ENCODE data around the gene DCBLD1.
A peak's percentile ranks its signal among the peaks of the same experiment; 100 is the strongest.

Gene DCBLD1

GRCh38 chr6:117448011-117448410, 34.5 kb upstream of the DCBLD1 start:
- intact Hi-C loops (cut with DNase I; ENCODE audit: low total_unique reads), result no loop called here
- no peak for TF ChIP-seq CTCF (IDR thresholded peaks at IDR 0.05)
- DNase-seq, result no peak
- H3K4me3 ChIP-seq, result no peak overlapping the region
- H3K4me1 ChIP-seq, result peaks cover 0 to 15% (median 0%) of the 10 kb centered on the region in 4 donors
- H3K9me3 ChIP-seq, result no peaks in the 10 kb centered on the region
- no peak overlapping the region for H3K27ac ChIP-seq
- peaks cover 0 to 2% of the 10 kb centered on the region in 2 donors for H3K27me3 ChIP-seq
- no peaks in the 10 kb centered on the region for H3K36me3 ChIP-seq

GRCh38 chr6:117448732-117449485, 33.6 kb upstream of the DCBLD1 start:
- DNase-seq, result no peak
- intact Hi-C loops (cut with DNase I; ENCODE audit: low total_unique reads), result no loop called here
- H3K4me3 ChIP-seq, result no peak overlapping the region
- H3K27ac ChIP-seq, result no peak overlapping the region
- peaks cover 0 to 15% (median 0%) of the 10 kb centered on the region in 4 donors for H3K4me1 ChIP-seq
- H3K9me3 ChIP-seq, result no peaks in the 10 kb centered on the region
- no peak for TF ChIP-seq CTCF (IDR thresholded peaks at IDR 0.05)
- no peaks in the 10 kb centered on the region for H3K36me3 ChIP-seq
- H3K27me3 ChIP-seq, result peaks cover 0 to 2% of the 10 kb centered on the region in 2 donors

GRCh38 chr6:117449549-117450439, 32.7 kb upstream of the DCBLD1 start:
- H3K9me3 ChIP-seq, result no peaks in the 10 kb centered on the region
- peaks cover 0 to 2% of the 10 kb centered on the region in 2 donors for H3K27me3 ChIP-seq
- no peaks in the 10 kb centered on the region for H3K36me3 ChIP-seq
- no peak overlapping the region for H3K27ac ChIP-seq
- peaks cover 0 to 15% (median 0%) of the 10 kb centered on the region in 4 donors for H3K4me1 ChIP-seq
- DNase-seq, result peak in 1 of 2 donors; percentile 40
- intact Hi-C loops (cut with DNase I; ENCODE audit: low total_unique reads), result no loop called here
- no peak overlapping the region for H3K4me3 ChIP-seq
- TF ChIP-seq CTCF (IDR thresholded peaks at IDR 0.05), result peak; percentile 67 to 70

GRCh38 chr6:117451671-117452070, 30.8 kb upstream of the DCBLD1 start:
- TF ChIP-seq CTCF (IDR thresholded peaks at IDR 0.05), result no peak
- Histone ChIP-seq H3K4me1 (peaks cover 0 to 15% (median 0%) of the 10 kb centered on the region in 4 donors), H3K27me3 (no peaks in the 10 kb centered on the region), H3K4me3 (no peak overlapping the region), H3K9me3 (no peaks in the 10 kb centered on the region), H3K27ac (no peak overlapping the region), H3K36me3 (no peaks in the 10 kb centered on the region)
- no peak for DNase-seq
- intact Hi-C loops (cut with DNase I; ENCODE audit: low total_unique reads), result loop anchor here (1.0 kb wide), 1 partner anchor 105 kb away; no protein-coding TSS in a partner anchor

GRCh38 chr6:117456250-117456649, 26.2 kb upstream of the DCBLD1 start:
- DNase-seq, result no peak
- Histone ChIP-seq H3K4me1 (no peaks in the 10 kb centered on the region), H3K9me3 (no peaks in the 10 kb centered on the region), H3K27ac (no peak overlapping the region), H3K4me3 (no peak overlapping the region), H3K36me3 (no peaks in the 10 kb centered on the region), H3K27me3 (no peaks in the 10 kb centered on the region)
- TF ChIP-seq CTCF (IDR thresholded peaks at IDR 0.05), result no peak
- intact Hi-C loops (cut with DNase I; ENCODE audit: low total_unique reads), result no loop called here
